WTC11 (cell line): Measurements from ENCODE around the gene DNAH8. TPM values are rescaled to one million over a fixed set of nuclear protein-coding genes. Genes with fewer than 3 reads are reported as not detected.

Experiments used
- ATAC-seq: fragments of 200-7000 bp; cut with Tn5 transposase; 2 replicates; pipeline ENCODE4 v1.10.0; 2021; ENCODE audit warnings: mild to moderate bottlenecking, moderate library complexity
- CTCF ChIA-PET: fragments of 300-600 bp; sonication (Branson Sonifier 250); formaldehyde crosslinking; loops from one replicate; lab custom pipeline; 2021; ENCODE audit warnings: antibody characterized with exemption; lab: Charles Lee
- POLR2A ChIA-PET: fragments of 350-600 bp; sonication (Branson Sonifier 250); formaldehyde crosslinking; loops from one replicate; lab custom pipeline; 2021; ENCODE audit warnings: antibody characterized with exemption; lab: Charles Lee
- DNase-seq: peaks from one replicate; pipeline ENCODE4 v3.0.0; 2021; ENCODE audit warnings: low spot score
- H3K27ac Mint-ChIP-seq: 2 replicates; pipeline ENCODE4 v1.8.0; 2021; ENCODE audit warnings: mixed read lengths
- H3K27me3 Mint-ChIP-seq: 2 replicates; pipeline ENCODE4 v1.8.0; 2021; ENCODE audit warnings: low read depth, mild to moderate bottlenecking, moderate library complexity, mixed read lengths
- H3K36me3 Mint-ChIP-seq: 2 replicates; pipeline ENCODE4 v1.8.0; 2021; ENCODE audit warnings: mixed read lengths
- H3K4me1 Mint-ChIP-seq: 2 replicates; pipeline ENCODE4 v1.8.0; 2022; ENCODE audit warnings: mixed read lengths
- H3K4me3 Mint-ChIP-seq: 2 replicates; pipeline ENCODE4 v1.8.0; 2021; ENCODE audit warnings: mild to moderate bottlenecking, moderate library complexity, mixed read lengths
- H3K9me3 Mint-ChIP-seq: 2 replicates; pipeline ENCODE4 v1.8.0; 2021; ENCODE audit warnings: mixed read lengths
- CBFB ChIP-seq: sonication (generic); formaldehyde crosslinking; IDR thresholded peaks from 2 replicates; pipeline ENCODE4 v1.8.1; 2022; ENCODE audit warnings: mild to moderate bottlenecking, low read depth, missing genetic modification reagents
- CDX4 ChIP-seq: fragments of 250-450 bp; sonication (Bioruptor Pico); IDR thresholded peaks from 2 replicates; pipeline ENCODE4 v1.9.0; 2021; ENCODE audit warnings: moderate library complexity, mild to moderate bottlenecking, inconsistent platforms, borderline replicate concordance
- CTCF ChIP-seq: fragments of 200-600 bp; IDR thresholded peaks from 2 replicates; pipeline ENCODE4 v1.8.0; 2022; ENCODE audit warnings: antibody characterized with exemption
- E2F1 ChIP-seq: sonication (generic); formaldehyde crosslinking; IDR thresholded peaks from 2 replicates; pipeline ENCODE4 v1.8.0; 2022; ENCODE audit warnings: mild to moderate bottlenecking, missing genetic modification reagents
- ELF4 ChIP-seq: sonication (generic); formaldehyde crosslinking; IDR thresholded peaks from 2 replicates; pipeline ENCODE4 v1.8.1; 2022; ENCODE audit warnings: low read depth, mild to moderate bottlenecking, moderate library complexity, missing genetic modification reagents
- ESRRA ChIP-seq: sonication (generic); formaldehyde crosslinking; IDR thresholded peaks from 2 replicates; pipeline ENCODE4 v1.8.1; 2022; ENCODE audit warnings: mild to moderate bottlenecking, missing genetic modification reagents, borderline replicate concordance
- FOXK1 ChIP-seq: sonication (generic); formaldehyde crosslinking; IDR thresholded peaks from 2 replicates; pipeline ENCODE4 v1.8.0; 2022; ENCODE audit warnings: mild to moderate bottlenecking, moderate library complexity, missing genetic modification reagents
- GABPB1 ChIP-seq: sonication (generic); formaldehyde crosslinking; IDR thresholded peaks from 2 replicates; pipeline ENCODE4 v1.8.1; 2023; ENCODE audit warnings: mild to moderate bottlenecking, missing genetic modification reagents
- IRF1 ChIP-seq: sonication (generic); formaldehyde crosslinking; IDR thresholded peaks from 2 replicates; pipeline ENCODE4 v1.8.0; 2023; ENCODE audit warnings: missing genetic modification reagents
- IRF2 ChIP-seq: sonication (generic); formaldehyde crosslinking; IDR thresholded peaks from 2 replicates; pipeline ENCODE4 v1.8.0; 2022; ENCODE audit warnings: low read depth, missing genetic modification reagents, borderline replicate concordance
- JUN ChIP-seq: sonication (generic); formaldehyde crosslinking; IDR thresholded peaks from 2 replicates; pipeline ENCODE4 v1.8.0; 2023; ENCODE audit warnings: mild to moderate bottlenecking, missing genetic modification reagents
- MYBL2 ChIP-seq: sonication (generic); formaldehyde crosslinking; IDR thresholded peaks from 2 replicates; pipeline ENCODE4 v1.8.1; 2023; ENCODE audit warnings: mild to moderate bottlenecking, moderate library complexity, missing genetic modification reagents
- NFATC4 ChIP-seq: fragments of 250-450 bp; sonication (Bioruptor Pico); IDR thresholded peaks from 2 replicates; pipeline ENCODE4 v1.9.0; 2021; ENCODE audit warnings: mild to moderate bottlenecking
- NFE2L1 ChIP-seq: sonication (generic); formaldehyde crosslinking; IDR thresholded peaks from 2 replicates; pipeline ENCODE4 v1.8.1; 2023; ENCODE audit warnings: missing genetic modification reagents
- NR1H2 ChIP-seq: sonication (generic); formaldehyde crosslinking; IDR thresholded peaks from 2 replicates; pipeline ENCODE4 v1.9.0; 2021; ENCODE audit warnings: mild to moderate bottlenecking, moderate library complexity, missing genetic modification reagents
- PRRX2 ChIP-seq: fragments of 250-450 bp; sonication (Bioruptor Pico); IDR thresholded peaks from 2 replicates; pipeline ENCODE4 v1.8.0; 2021; ENCODE audit warnings: mild to moderate bottlenecking
- RELA ChIP-seq: sonication (generic); formaldehyde crosslinking; IDR thresholded peaks from 2 replicates; pipeline ENCODE4 v1.8.1; 2022; ENCODE audit warnings: missing genetic modification reagents, mild to moderate bottlenecking, borderline replicate concordance
- SMAD3 ChIP-seq: sonication (generic); formaldehyde crosslinking; IDR thresholded peaks from 2 replicates; pipeline ENCODE4 v1.8.0; 2022; ENCODE audit warnings: missing genetic modification reagents, mild to moderate bottlenecking, borderline replicate concordance
- SP1 ChIP-seq: sonication (generic); formaldehyde crosslinking; conservative IDR thresholded peaks from 2 replicates; pipeline ENCODE4 v1.8.1; 2022; ENCODE audit warnings: missing genetic modification reagents
- TCF7 ChIP-seq: sonication (generic); formaldehyde crosslinking; IDR thresholded peaks from 2 replicates; pipeline ENCODE4 v1.8.0; 2022; ENCODE audit warnings: mild to moderate bottlenecking, low read depth, missing genetic modification reagents, moderate library complexity
- ZNF138 ChIP-seq: sonication (generic); formaldehyde crosslinking; conservative IDR thresholded peaks from 2 replicates; pipeline ENCODE4 v1.8.1; 2022; ENCODE audit warnings: mild to moderate bottlenecking, moderate library complexity, missing genetic modification reagents
- total RNA-seq: library from RNA; stranded (reverse); gene quantifications from 3 replicates; pipeline ENCODE4 v1.2.3, GENCODE V29; 2021
- TF ChIP-seq, protein P1 (sequence below): sonication (generic); formaldehyde crosslinking; IDR thresholded peaks from 2 replicates; pipeline ENCODE4 v1.8.0; 2022; ENCODE audit warnings: mild to moderate bottlenecking, missing genetic modification reagents
- TF ChIP-seq, protein P2 (sequence below): sonication (generic); formaldehyde crosslinking; conservative IDR thresholded peaks from 2 replicates; pipeline ENCODE4 v1.8.1; 2023; ENCODE audit warnings: mild to moderate bottlenecking, low read depth, missing genetic modification reagents, moderate library complexity
- TF ChIP-seq, protein P3 (sequence below): sonication (generic); formaldehyde crosslinking; IDR thresholded peaks from 2 replicates; pipeline ENCODE4 v1.8.1; 2022; ENCODE audit warnings: missing genetic modification reagents, borderline replicate concordance

DNAH8 gene
- total RNA-seq, 1 experiment from 2014 or later = 0.02 TPM

- 0 out of 2 replicates have a peak, but pooled peaks cover 2% of the 10 kb centered on the region for H3K36me3 Mint-ChIP-seq
- DNase-seq (no peak), ATAC-seq (no peak)
- no peak overlapping the region for H3K4me3 Mint-ChIP-seq
- TF ChIP-seq SP1 (CRISPR knock-in tag) (no peak), ELF4 (CRISPR knock-in tag) (no peak), NR1H2 (CRISPR knock-in tag) (no peak), SMAD3 (CRISPR knock-in tag) (no peak), IRF1 (CRISPR knock-in tag) (no peak), CTCF (no peak), ESRRA (CRISPR knock-in tag) (no peak), NFATC4 (CRISPR knock-in tag) (no peak), PRRX2 (CRISPR knock-in tag) (no peak), RELA (CRISPR knock-in tag) (no peak), TCF7 (no peak), FOXK1 (no peak), CDX4 (CRISPR knock-in tag) (no peak), JUN (no peak), ZNF138 (CRISPR knock-in tag) (no peak), GABPB1 (CRISPR knock-in tag) (no peak), MYBL2 (CRISPR knock-in tag) (no peak)
- TF ChIP-seq, protein P1, sequence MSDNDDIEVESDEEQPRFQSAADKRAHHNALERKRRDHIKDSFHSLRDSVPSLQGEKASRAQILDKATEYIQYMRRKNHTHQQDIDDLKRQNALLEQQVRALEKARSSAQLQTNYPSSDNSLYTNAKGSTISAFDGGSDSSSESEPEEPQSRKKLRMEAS (CRISPR knock-in tag) = no peak
- TF ChIP-seq, protein P2, sequence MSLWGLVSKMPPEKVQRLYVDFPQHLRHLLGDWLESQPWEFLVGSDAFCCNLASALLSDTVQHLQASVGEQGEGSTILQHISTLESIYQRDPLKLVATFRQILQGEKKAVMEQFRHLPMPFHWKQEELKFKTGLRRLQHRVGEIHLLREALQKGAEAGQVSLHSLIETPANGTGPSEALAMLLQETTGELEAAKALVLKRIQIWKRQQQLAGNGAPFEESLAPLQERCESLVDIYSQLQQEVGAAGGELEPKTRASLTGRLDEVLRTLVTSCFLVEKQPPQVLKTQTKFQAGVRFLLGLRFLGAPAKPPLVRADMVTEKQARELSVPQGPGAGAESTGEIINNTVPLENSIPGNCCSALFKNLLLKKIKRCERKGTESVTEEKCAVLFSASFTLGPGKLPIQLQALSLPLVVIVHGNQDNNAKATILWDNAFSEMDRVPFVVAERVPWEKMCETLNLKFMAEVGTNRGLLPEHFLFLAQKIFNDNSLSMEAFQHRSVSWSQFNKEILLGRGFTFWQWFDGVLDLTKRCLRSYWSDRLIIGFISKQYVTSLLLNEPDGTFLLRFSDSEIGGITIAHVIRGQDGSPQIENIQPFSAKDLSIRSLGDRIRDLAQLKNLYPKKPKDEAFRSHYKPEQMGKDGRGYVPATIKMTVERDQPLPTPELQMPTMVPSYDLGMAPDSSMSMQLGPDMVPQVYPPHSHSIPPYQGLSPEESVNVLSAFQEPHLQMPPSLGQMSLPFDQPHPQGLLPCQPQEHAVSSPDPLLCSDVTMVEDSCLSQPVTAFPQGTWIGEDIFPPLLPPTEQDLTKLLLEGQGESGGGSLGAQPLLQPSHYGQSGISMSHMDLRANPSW = no peak
- TF ChIP-seq, protein P3, sequence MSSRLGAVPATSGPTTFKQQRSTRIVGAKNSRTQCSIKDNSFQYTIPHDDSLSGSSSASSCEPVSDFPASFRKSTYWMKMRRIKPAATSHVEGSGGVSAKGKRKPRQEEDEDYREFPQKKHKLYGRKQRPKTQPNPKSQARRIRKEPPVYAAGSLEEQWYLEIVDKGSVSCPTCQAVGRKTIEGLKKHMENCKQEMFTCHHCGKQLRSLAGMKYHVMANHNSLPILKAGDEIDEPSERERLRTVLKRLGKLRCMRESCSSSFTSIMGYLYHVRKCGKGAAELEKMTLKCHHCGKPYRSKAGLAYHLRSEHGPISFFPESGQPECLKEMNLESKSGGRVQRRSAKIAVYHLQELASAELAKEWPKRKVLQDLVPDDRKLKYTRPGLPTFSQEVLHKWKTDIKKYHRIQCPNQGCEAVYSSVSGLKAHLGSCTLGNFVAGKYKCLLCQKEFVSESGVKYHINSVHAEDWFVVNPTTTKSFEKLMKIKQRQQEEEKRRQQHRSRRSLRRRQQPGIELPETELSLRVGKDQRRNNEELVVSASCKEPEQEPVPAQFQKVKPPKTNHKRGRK (CRISPR knock-in tag) = no peak
- H3K27ac Mint-ChIP-seq = no peak overlapping the region
- H3K9me3 Mint-ChIP-seq = peaks cover 24% of the 10 kb centered on the region
- peaks cover 2% of the 10 kb centered on the region; the same call in 1 of the 2 replicates for H3K4me1 Mint-ChIP-seq
- ChIA-PET CTCF (no interaction called here), POLR2A (no interaction called here)
- H3K27me3 Mint-ChIP-seq = peaks cover 6% of the 10 kb centered on the region
Observed at GRCh38 chr6:38955861-38956260, 240.8 kb downstream of the DNAH8 start.

DNA sequence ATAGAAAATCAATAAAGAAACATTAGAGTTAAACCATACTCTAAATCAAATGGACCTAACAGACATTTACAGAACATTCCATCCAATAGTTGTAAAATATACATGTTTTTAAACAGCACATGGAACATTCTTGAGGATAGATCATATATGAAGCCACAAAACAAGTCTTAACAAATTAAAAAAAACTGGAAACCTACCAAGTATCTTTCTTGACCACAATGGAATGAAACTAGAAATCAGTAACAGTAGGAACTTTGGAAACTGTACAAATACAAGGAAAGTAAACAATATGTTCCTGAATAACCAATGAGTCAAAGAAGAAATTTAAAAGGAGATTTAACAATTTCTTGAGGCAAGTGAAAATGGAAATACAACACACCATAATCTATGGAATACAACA, 242.3 kb downstream of the DNAH8 start:
- ChIA-PET POLR2A (no interaction called here), CTCF (no interaction called here)
- no peak for DNase-seq
- Mint-ChIP-seq H3K9me3 (peaks cover 25% of the 10 kb centered on the region), H3K4me3 (no peak overlapping the region), H3K36me3 (0 out of 2 replicates have a peak, but pooled peaks cover 2% of the 10 kb centered on the region), H3K27me3 (peaks cover 6% of the 10 kb centered on the region), H3K4me1 (peaks cover 2% of the 10 kb centered on the region; the same call in 1 of the 2 replicates), H3K27ac (no peak overlapping the region)
- TF ChIP-seq IRF2 (CRISPR knock-in tag) = no peak
- no peak for TF ChIP-seq JUN
- no peak for TF ChIP-seq NFE2L1 (CRISPR knock-in tag)
- TF ChIP-seq E2F1 = no peak
- TF ChIP-seq ESRRA (CRISPR knock-in tag) = no peak
- TF ChIP-seq NFATC4 (CRISPR knock-in tag) = no peak
- no peak for TF ChIP-seq CBFB (CRISPR knock-in tag)
- no peak for ATAC-seq
